RWPE1 (cell line): Measurements from ENCODE around the gene PRSS38.

Experiments
- CTCF ChIA-PET: fragments of 350-600 bp; sonication (Branson Sonifier 250); formaldehyde crosslinking; extraction: SDS; loops from one replicate; lab custom pipeline; 2021; lab: Yijun Ruan, JAX
- POLR2A ChIA-PET: fragments of 400-600 bp; formaldehyde crosslinking; extraction: SDS; loops from one replicate; lab custom pipeline; 2020; ENCODE audit warnings: antibody characterized with exemption; ENCODE audit not compliant: low non-redundant PET; lab: Yijun Ruan, JAX
- DNase-seq: peaks from one replicate; pipeline ENCODE4 v3.0.0; 2012; ENCODE audit warnings: low spot score
- H3K27ac ChIP-seq: fragments of 450-650 bp; 2 replicates; pipeline ENCODE4 v1.5.1; 2017
- TF ChIP-seq, protein P1 (sequence below): fragments of 450-650 bp; conservative IDR thresholded peaks from 2 replicates; pipeline ENCODE4 v1.5.1; 2017; ENCODE audit warnings: low read depth, mild to moderate bottlenecking

PRSS38 gene

DNA sequence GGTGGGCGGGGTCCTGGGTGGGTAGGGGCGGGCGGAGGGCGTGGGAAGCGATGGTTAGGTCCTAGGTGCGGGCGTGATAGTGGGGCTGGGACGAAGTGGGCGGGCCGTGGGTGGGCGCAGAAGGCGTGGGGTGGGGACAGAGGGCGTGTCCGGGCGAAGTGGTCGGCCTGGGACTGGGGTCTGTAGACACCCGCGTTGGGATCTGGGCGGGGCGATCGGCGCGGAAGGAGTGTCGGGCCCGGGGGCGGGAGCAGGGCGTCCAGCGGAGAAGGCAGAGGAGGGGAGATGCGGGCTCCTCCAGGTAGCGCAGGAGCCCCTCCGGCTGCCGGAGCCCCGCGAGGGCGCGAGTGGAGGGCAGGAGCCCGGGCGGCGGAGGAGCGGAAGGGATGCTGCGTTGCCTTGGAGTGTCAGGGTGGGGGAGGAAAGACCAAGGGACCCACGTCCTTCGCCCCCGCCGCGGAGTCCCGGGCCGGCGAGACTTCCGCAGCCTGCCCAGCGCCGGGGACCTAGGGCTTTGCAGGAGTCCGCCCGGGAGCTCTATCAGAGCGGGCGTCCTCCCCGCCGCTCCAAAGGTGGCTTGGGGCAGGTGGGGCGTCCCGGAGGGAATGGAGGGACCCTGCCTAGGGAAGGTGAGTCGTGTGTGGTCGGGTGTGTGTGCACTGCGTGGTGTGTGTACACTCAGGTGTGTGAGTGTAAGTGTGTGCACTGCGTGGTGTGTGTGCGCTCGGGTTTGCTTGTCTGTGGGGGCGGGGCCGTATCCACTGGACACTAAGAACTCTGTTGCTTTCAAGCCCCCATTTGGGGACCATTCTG is 27.0 kb upstream of the PRSS38 start:
- TF ChIP-seq, protein P1, sequence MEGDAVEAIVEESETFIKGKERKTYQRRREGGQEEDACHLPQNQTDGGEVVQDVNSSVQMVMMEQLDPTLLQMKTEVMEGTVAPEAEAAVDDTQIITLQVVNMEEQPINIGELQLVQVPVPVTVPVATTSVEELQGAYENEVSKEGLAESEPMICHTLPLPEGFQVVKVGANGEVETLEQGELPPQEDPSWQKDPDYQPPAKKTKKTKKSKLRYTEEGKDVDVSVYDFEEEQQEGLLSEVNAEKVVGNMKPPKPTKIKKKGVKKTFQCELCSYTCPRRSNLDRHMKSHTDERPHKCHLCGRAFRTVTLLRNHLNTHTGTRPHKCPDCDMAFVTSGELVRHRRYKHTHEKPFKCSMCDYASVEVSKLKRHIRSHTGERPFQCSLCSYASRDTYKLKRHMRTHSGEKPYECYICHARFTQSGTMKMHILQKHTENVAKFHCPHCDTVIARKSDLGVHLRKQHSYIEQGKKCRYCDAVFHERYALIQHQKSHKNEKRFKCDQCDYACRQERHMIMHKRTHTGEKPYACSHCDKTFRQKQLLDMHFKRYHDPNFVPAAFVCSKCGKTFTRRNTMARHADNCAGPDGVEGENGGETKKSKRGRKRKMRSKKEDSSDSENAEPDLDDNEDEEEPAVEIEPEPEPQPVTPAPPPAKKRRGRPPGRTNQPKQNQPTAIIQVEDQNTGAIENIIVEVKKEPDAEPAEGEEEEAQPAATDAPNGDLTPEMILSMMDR, result no peak
- DNase-seq, result peak; percentile 80
- peak overlapping the region; percentile 89 for H3K27ac ChIP-seq
- ChIA-PET CTCF (interaction anchor here (1.0 to 1.4 kb wide), 2 partner anchors 14 to 25 kb away, joined by 5 read pairs; no protein-coding TSS in a partner anchor), POLR2A (interaction anchor here (0.5 kb wide), 1 partner anchor 160 kb away, joined by 3 read pairs; no protein-coding TSS in a partner anchor)

DNA sequence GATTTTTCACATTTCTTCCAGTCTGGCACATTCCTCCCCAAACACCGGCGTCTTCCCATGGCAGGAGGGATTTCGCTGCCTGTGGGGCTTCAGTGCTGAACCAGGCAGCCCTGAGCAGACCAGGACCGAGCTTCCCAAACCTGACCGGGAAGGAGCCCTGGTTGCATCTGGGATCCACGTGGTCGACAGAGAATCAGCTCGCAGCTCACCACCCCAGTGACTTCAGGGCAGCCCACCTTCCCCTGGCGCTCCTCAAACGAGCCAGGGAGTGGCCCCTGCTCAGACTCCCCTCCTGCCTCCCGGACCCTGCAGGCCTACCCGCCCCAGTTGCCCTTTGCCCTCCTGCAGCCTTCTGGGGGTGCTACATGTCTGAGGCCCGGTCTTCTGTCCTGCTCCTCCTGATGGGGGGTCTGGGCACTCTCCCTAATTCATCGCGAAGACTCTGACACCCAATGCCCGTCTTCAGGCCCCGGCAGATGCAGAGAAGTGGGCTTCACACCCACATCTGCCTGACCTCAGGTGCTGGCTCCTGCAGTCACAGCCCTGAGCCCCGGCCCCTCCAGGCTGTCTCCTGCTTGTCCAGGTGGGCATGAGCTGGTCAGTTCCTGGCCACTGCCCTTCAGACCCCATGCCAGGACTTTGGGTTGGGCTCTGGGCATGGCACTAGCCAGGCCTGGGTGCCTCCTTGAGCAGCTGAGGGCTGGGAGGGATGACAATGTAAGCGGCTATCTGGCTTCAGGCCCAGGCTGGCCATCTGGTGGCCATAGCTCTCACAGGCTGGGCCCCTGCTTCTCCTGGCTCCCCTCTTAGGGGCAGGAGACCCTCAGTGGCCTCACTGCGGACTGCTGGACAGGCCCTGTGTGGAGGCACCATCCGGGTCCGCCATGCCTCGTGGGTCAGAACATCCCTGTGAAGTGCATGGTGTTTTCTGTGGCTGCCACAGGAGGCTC is 26.1 kb upstream of the PRSS38 start:
- POLR2A ChIA-PET, result no interaction called here
- H3K27ac ChIP-seq, result peak overlapping the region; percentile 89
- no peak for DNase-seq
- TF ChIP-seq, protein P1, result no peak
- CTCF ChIA-PET, result interaction anchor here (0.9 to 1.2 kb wide), 2 partner anchors 16 to 59 kb away, joined by 3 to 5 read pairs; no protein-coding TSS in a partner anchor

DNA sequence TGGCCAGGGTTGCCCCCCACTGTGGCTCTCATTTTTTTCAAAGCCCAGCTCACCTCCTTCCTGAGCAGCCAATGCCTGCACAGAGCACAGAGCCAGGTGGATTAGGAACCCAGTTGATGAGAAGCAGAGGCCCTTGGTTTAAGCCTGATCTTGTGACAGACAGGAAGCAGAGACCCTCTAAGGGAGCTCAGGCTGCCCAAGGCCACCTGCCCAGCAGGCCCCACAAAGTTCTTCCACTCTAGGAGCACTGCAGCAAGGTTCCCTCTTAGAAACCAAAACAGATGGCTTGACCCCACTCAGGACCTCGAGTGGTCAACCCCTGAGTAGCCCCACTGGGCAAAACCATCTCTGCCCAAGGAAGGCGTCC is 25.5 kb upstream of the PRSS38 start:
- no peak overlapping the region for H3K27ac ChIP-seq
- DNase-seq, result no peak
- TF ChIP-seq, protein P1, result no peak
- ChIA-PET POLR2A (no interaction called here), CTCF (interaction anchor here (0.9 to 1.2 kb wide), 2 partner anchors 16 to 60 kb away, joined by 3 to 5 read pairs; no protein-coding TSS in a partner anchor)

DNA sequence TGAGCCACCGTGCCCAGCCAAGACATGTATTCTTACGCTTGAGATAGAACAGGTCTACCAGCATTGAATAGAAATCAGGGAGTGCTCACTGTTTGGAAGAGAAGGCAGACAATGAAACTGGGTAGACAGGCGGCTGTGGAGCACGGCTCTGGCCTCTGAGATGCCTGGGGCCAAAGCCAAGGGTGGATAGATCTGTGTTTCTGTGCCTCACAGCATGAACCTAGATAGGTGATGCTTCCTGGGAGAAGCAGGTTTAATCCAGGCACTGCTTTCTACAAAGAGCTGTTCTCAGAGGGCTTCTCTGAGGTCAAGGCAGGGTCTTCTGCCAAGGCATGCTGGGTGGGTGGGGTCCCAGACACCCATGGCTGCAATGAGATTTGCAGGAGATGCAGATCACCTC is 24.6 kb upstream of the PRSS38 start:
- POLR2A ChIA-PET, result no interaction called here
- CTCF ChIA-PET, result interaction anchor here (0.7 kb wide), 1 partner anchor 29 kb away, joined by 3 read pairs; no protein-coding TSS in a partner anchor
- H3K27ac ChIP-seq, result no peak overlapping the region
- DNase-seq, result no peak
- TF ChIP-seq, protein P1, result no peak

DNA sequence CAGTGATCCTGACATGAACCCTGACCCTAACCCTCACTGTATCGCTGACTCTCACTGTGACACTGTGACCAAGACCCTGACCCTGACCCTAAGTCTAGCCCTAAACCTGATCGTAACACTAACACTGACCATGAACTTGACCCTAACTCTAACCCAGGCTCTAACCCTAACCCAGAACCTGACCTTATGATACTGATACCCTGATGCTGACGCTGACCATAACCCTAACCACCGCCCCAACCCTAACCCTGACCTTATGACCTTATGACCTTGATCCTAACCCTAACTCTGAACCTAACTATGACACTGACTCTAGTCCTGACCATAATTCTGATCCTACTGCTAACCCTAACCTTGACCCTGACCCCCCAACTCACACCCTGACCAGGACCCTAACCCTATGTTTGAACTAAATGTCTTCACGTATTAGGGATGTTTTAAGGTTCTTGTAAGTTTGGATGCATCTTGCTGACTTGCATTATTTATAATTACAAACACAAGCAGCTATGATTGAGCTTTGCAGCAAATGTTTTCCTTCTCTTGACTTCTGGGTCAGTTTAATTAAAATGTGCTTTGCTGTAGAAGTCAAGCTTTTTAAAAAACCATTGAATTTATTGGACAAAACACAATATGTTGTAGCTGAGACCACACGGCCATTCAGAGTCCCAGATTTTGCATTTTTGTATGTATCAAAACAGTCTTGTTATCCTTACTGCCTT is 23.9 kb upstream of the PRSS38 start:
- ChIA-PET CTCF (interaction anchor here (0.6 to 0.8 kb wide), 2 partner anchors 14 to 701 kb away, joined by 3 read pairs; no protein-coding TSS in a partner anchor), POLR2A (no interaction called here)
- DNase-seq, result no peak
- no peak overlapping the region for H3K27ac ChIP-seq
- TF ChIP-seq, protein P1, result no peak
